GM18867 (cell line): ENCODE measurements around the gene SLC35F3.
"Not testable (repeated sequence)": the region's sequence is repeated elsewhere in the genome, so short reads cannot be mapped to it uniquely, and the experiment has no call there.

ENCODE experiments used
- ATAC-seq: cut with Tn5 transposase; IDR thresholded peaks from one replicate; pipeline ENCODE4 v1.9.1; 2021; ENCODE audit warnings: mild to moderate bottlenecking, moderate library complexity; ENCODE audit not compliant: unreplicated experiment

SLC35F3 gene

GRCh38 chr1:234243521-234244260 is 339.2 kb downstream of the SLC35F3 start:
- ATAC-seq, result no peak

GRCh38 chr1:234244482-234244881 is 340.0 kb downstream of the SLC35F3 start:
- ATAC-seq, result no peak

- ATAC-seq, result peak; percentile 89
Observed at GRCh38 chr1:234246638-234247116, 342.2 kb downstream of the SLC35F3 start.

- ATAC-seq, result not testable (repeated sequence)
Observed at GRCh38 chr1:234247746-234248145, 343.3 kb downstream of the SLC35F3 start.

- no peak for ATAC-seq
Observed at GRCh38 chr1:234250747-234251146, 346.3 kb downstream of the SLC35F3 start.

GRCh38 chr1:234253732-234254131 is 349.3 kb downstream of the SLC35F3 start:
- no peak for ATAC-seq

- ATAC-seq, result no peak
Observed at GRCh38 chr1:234256359-234256758, 351.9 kb downstream of the SLC35F3 start.

GRCh38 chr1:234258071-234258470 is 353.6 kb downstream of the SLC35F3 start:
- ATAC-seq, result no peak

- no peak for ATAC-seq
Observed at GRCh38 chr1:234260578-234260977, 356.1 kb downstream of the SLC35F3 start.

- ATAC-seq, result no peak
Observed at GRCh38 chr1:234261545-234261944, 357.1 kb downstream of the SLC35F3 start.

- no peak for ATAC-seq
Observed at GRCh38 chr1:234262007-234262753, 357.7 kb downstream of the SLC35F3 start.

GRCh38 chr1:234262754-234263105 is 358.3 kb downstream of the SLC35F3 start:
- no peak for ATAC-seq

GRCh38 chr1:234264832-234265231 is 360.4 kb downstream of the SLC35F3 start:
- ATAC-seq, result no peak

- ATAC-seq, result no peak
Observed at GRCh38 chr1:234265321-234265720, 360.8 kb downstream of the SLC35F3 start.

GRCh38 chr1:234265861-234266260 is 361.4 kb downstream of the SLC35F3 start:
- no peak for ATAC-seq

GRCh38 chr1:234270093-234270492 is 365.6 kb downstream of the SLC35F3 start:
- no peak for ATAC-seq

GRCh38 chr1:234270581-234271242 is 366.2 kb downstream of the SLC35F3 start:
- ATAC-seq, result no peak

- ATAC-seq, result peak; percentile 95
Observed at GRCh38 chr1:234271243-234271606, 366.7 kb downstream of the SLC35F3 start.

- ATAC-seq, result no peak
Observed at GRCh38 chr1:234272656-234273312, 368.3 kb downstream of the SLC35F3 start.

- no peak for ATAC-seq
Observed at GRCh38 chr1:234273981-234274380, 369.5 kb downstream of the SLC35F3 start.

GRCh38 chr1:234276151-234276788 is 371.8 kb downstream of the SLC35F3 start:
- ATAC-seq, result no peak
